Measurements from ENCODE around the gene FASTKD2.
"Not testable (repeated sequence)": the region's sequence is repeated elsewhere in the genome, so short reads cannot be mapped to it uniquely, and the experiment has no call there.

The FASTKD2 gene

GRCh38 chr2:206790311-206790935 is 25.0 kb downstream of the FASTKD2 start:
- no peak for DNase-seq (ENCODE audit: low read depth)

GRCh38 chr2:206792645-206793044 is 27.2 kb downstream of the FASTKD2 start:
- DNase-seq (ENCODE audit: low read depth): no peak

- DNase-seq (ENCODE audit: low read depth): no peak
Measured at GRCh38 chr2:206797376-206797775, 32.0 kb downstream of the FASTKD2 start.

- DNase-seq (ENCODE audit: low read depth): no peak
Measured at GRCh38 chr2:206798000-206798399, 32.6 kb downstream of the FASTKD2 start.

GRCh38 chr2:206799083-206799482 is 33.7 kb downstream of the FASTKD2 start:
- DNase-seq (ENCODE audit: low read depth): no peak

- peak; percentile 64 for DNase-seq (ENCODE audit: low read depth)
Measured at GRCh38 chr2:206800506-206801417, 35.4 kb downstream of the FASTKD2 start.

GRCh38 chr2:206801418-206802189 is 36.2 kb downstream of the FASTKD2 start:
- no peak for DNase-seq (ENCODE audit: low read depth)

GRCh38 chr2:206802654-206803514 is 37.5 kb downstream of the FASTKD2 start:
- DNase-seq (ENCODE audit: low read depth): no peak

GRCh38 chr2:206804326-206804725 is 38.9 kb downstream of the FASTKD2 start:
- DNase-seq (ENCODE audit: low read depth): no peak

GRCh38 chr2:206805887-206806607 is 40.6 kb downstream of the FASTKD2 start:
- peak; percentile 37 for DNase-seq (ENCODE audit: low read depth)

GRCh38 chr2:206807624-206808023 is 42.2 kb downstream of the FASTKD2 start:
- not testable (repeated sequence) for DNase-seq (ENCODE audit: low read depth)

GRCh38 chr2:206812471-206812870 is 47.1 kb downstream of the FASTKD2 start:
- not testable (repeated sequence) for DNase-seq (ENCODE audit: low read depth)

- no peak for DNase-seq (ENCODE audit: low read depth)
Measured at GRCh38 chr2:206814498-206814897, 49.1 kb downstream of the FASTKD2 start.

GRCh38 chr2:206820807-206821206 is 55.4 kb downstream of the FASTKD2 start:
- no peak for DNase-seq (ENCODE audit: low read depth)

GRCh38 chr2:206823178-206823577 is 57.8 kb downstream of the FASTKD2 start:
- DNase-seq (ENCODE audit: low read depth): no peak

- no peak for DNase-seq (ENCODE audit: low read depth)
Measured at GRCh38 chr2:206824087-206824618, 58.7 kb downstream of the FASTKD2 start.

- no peak for DNase-seq (ENCODE audit: low read depth)
Measured at GRCh38 chr2:206824993-206825392, 59.6 kb downstream of the FASTKD2 start.

GRCh38 chr2:206831442-206831995 is 66.1 kb downstream of the FASTKD2 start:
- no peak for DNase-seq (ENCODE audit: low read depth)

GRCh38 chr2:206832873-206833272 is 67.5 kb downstream of the FASTKD2 start:
- no peak for DNase-seq (ENCODE audit: low read depth)

GRCh38 chr2:206833291-206833690 is 67.9 kb downstream of the FASTKD2 start:
- DNase-seq (ENCODE audit: low read depth): no peak

Data from HS-5 (cell line).